ENCODE measurements around the gene TBX20.
"Not testable (repeated sequence)": the region's sequence is repeated elsewhere in the genome, so short reads cannot be mapped to it uniquely, and the experiment has no call there.

TBX20 gene

DNA sequence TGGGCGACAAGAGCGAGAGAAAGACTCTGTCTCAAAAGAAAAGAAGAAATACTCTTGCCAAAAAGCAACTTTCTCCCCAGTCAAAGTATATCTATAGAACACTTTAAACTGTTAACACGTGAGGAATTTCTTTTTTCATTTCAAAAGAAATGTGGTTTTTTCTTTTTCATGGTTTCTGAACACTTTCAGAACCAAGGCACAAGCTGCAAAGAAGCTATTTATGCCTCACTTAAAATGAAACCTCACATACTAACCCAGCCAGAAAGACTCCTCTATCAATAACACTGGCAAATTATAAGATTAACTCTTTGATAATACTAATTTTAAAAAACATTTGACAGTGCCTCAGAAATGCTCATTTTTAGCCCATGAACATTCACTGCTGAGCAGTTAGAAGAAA is 20.9 kb downstream of the TBX20 start:
- Histone ChIP-seq H3K9me3 (ENCODE audit: control insufficient read depth, insufficient read depth, low read depth, low read length) (no peaks in the 10 kb centered on the region), H3K36me3 (ENCODE audit: control insufficient read depth in 2 of 2, insufficient read depth in 1 of 2, low read length in 2 of 2) (no peaks in the 10 kb centered on the region; a peak in 1 of 3 replicates), H3K27ac (ENCODE audit: extremely low read depth, low read depth, low read length) (no peak overlapping the region), H3K4me1 (ENCODE audit: control insufficient read depth, insufficient read depth, low read length) (no peaks in the 10 kb centered on the region), H3K4me3 (ENCODE audit: low read depth, low read length) (no peak overlapping the region)
- ChIA-PET POLR2A (no interaction called here), CTCF (interaction anchor here (0.6 kb wide), 1 partner anchor 1072 kb away, joined by 3 read pairs; no protein-coding TSS in a partner anchor)
- TF ChIP-seq ZEB2 (tag by site-specific recombination; IDR thresholded peaks at IDR 0.05) (no peak), OVOL3 (tag by site-specific recombination; IDR thresholded peaks at IDR 0.05) (no peak), ZNF324 (tag by site-specific recombination; IDR thresholded peaks at IDR 0.05) (no peak), MEIS1 (CRISPR knock-in tag; IDR thresholded peaks at IDR 0.05; ENCODE audit: borderline replicate concordance) (no peak), ZNF350 (tag by site-specific recombination; IDR thresholded peaks at IDR 0.05) (no peak), RBAK (tag by site-specific recombination; IDR thresholded peaks at IDR 0.05) (no peak), ZNF19 (tag by site-specific recombination; IDR thresholded peaks at IDR 0.05; ENCODE audit: low read depth) (no peak), ZNF624 (tag by site-specific recombination; IDR thresholded peaks at IDR 0.05) (no peak), ZNF626 (tag by site-specific recombination; IDR thresholded peaks at IDR 0.05) (no peak), GLI4 (tag by site-specific recombination; IDR thresholded peaks at IDR 0.05) (no peak), ZNF596 (tag by site-specific recombination; IDR thresholded peaks at IDR 0.05) (no peak), ZNF623 (tag by site-specific recombination; IDR thresholded peaks at IDR 0.05) (no peak), OSR2 (tag by site-specific recombination; IDR thresholded peaks at IDR 0.05) (no peak), ZNF10 (tag by site-specific recombination; IDR thresholded peaks at IDR 0.05) (no peak), ZNF423 (tag by site-specific recombination; IDR thresholded peaks at IDR 0.05) (no peak), MYNN (tag by site-specific recombination; IDR thresholded peaks at IDR 0.05; ENCODE audit: borderline replicate concordance) (no peak), ZNF658 (tag by site-specific recombination; IDR thresholded peaks at IDR 0.05) (no peak)
- TF ChIP-seq, protein P1, sequence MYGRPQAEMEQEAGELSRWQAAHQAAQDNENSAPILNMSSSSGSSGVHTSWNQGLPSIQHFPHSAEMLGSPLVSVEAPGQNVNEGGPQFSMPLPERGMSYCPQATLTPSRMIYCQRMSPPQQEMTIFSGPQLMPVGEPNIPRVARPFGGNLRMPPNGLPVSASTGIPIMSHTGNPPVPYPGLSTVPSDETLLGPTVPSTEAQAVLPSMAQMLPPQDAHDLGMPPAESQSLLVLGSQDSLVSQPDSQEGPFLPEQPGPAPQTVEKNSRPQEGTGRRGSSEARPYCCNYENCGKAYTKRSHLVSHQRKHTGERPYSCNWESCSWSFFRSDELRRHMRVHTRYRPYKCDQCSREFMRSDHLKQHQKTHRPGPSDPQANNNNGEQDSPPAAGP (tag by site-specific recombination; IDR thresholded peaks at IDR 0.05) = no peak
- TF ChIP-seq, protein P2, sequence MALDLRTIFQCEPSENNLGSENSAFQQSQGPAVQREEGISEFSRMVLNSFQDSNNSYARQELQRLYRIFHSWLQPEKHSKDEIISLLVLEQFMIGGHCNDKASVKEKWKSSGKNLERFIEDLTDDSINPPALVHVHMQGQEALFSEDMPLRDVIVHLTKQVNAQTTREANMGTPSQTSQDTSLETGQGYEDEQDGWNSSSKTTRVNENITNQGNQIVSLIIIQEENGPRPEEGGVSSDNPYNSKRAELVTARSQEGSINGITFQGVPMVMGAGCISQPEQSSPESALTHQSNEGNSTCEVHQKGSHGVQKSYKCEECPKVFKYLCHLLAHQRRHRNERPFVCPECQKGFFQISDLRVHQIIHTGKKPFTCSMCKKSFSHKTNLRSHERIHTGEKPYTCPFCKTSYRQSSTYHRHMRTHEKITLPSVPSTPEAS (tag by site-specific recombination; IDR thresholded peaks at IDR 0.05) = no peak
- TF ChIP-seq, protein P3, sequence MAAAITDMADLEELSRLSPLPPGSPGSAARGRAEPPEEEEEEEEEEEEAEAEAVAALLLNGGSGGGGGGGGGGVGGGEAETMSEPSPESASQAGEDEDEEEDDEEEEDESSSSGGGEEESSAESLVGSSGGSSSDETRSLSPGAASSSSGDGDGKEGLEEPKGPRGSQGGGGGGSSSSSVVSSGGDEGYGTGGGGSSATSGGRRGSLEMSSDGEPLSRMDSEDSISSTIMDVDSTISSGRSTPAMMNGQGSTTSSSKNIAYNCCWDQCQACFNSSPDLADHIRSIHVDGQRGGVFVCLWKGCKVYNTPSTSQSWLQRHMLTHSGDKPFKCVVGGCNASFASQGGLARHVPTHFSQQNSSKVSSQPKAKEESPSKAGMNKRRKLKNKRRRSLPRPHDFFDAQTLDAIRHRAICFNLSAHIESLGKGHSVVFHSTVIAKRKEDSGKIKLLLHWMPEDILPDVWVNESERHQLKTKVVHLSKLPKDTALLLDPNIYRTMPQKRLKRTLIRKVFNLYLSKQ (tag by site-specific recombination; IDR thresholded peaks at IDR 0.05; ENCODE audit: borderline replicate concordance) = no peak

DNA sequence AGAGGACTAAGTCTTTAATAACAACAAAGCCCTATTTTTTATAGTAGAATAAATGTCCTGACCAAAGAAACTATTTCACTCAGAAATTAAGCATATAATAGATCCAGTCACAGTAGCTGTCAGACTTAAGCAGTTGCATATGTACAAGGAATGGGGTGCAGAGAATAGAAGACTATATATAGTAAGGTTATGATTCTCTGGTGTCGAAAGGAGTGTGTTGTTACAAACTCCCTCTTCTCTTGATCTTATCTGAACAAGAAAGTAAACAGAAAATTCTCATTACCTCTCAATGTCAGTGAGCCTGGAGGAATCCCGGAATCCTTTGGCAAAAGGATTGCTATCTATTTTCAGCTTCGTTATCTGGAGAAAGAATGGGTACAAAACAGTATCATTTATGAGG is 22.7 kb downstream of the TBX20 start:
- POLR2A ChIA-PET; CTCF ChIA-PET; H3K4me3 ChIP-seq (ENCODE audit: low read depth, low read length); H3K4me1 ChIP-seq (ENCODE audit: control insufficient read depth, insufficient read depth, low read length); H3K27ac ChIP-seq (ENCODE audit: extremely low read depth, low read depth, low read length); H3K9me3 ChIP-seq (ENCODE audit: control insufficient read depth, insufficient read depth, low read depth, low read length); H3K36me3 ChIP-seq (ENCODE audit: control insufficient read depth in 2 of 2, insufficient read depth in 1 of 2, low read length in 2 of 2): not testable (repeated sequence)

DNA sequence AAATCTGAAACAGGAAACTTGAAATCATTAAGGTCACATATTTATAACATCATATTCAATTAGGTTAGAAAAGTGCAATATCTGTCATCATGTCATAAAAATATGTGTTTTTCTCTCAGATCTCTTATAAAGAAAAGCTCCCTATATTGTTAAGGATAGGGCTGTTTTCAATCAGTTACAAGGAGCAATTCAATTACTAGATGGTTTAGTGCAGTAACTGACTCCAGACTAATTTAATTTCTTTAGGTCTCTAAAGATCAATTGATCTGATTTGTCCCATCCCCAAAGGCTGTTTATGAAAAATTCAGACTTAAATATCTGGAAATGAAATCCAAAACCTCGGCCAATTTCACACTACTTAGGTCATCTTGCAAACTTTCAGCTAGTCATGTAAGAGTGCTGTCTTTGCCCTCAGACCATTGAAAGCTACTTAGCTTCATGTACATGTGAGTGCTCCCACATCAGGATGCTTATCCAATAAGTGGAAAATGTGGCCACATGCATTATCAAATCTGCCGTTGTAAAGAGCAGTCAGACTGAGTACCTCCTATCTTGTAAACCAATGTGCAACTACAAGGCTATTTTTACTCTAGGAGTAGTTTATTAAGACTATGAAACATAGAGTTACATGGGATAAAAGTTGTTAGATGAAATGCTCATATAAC is 24.7 kb downstream of the TBX20 start:
- H3K9me3 ChIP-seq (ENCODE audit: control insufficient read depth, insufficient read depth, low read depth, low read length); CTCF ChIA-PET; H3K27ac ChIP-seq (ENCODE audit: extremely low read depth, low read depth, low read length); H3K36me3 ChIP-seq (ENCODE audit: control insufficient read depth in 2 of 2, insufficient read depth in 1 of 2, low read length in 2 of 2); H3K4me3 ChIP-seq (ENCODE audit: low read depth, low read length); POLR2A ChIA-PET; H3K4me1 ChIP-seq (ENCODE audit: control insufficient read depth, insufficient read depth, low read length): not testable (repeated sequence)

DNA sequence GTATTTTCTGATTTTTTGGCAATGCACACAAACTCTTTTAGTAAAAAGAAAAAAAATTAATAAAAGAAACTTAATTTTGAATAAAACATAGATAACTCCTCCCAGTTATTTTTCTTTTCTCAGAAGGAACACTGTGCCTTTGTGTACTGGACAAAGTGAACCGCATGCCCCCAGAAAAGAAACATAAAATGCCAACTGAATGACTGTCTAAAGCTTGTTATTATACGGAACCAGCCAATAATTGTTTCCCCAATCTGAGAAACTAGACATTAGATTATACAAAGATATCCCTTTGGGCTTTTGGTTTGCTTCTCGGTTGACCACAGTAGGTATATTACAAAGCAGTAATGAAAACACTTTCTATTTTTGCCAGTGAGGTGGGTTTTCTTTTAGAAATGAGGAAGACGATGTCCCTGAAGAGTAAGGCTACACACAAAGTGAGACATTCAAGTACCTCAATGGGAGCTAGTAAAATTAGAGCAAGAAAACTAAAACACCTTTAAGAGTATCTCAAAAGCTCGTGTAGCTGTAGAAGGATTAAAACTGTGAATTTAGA is 25.3 kb downstream of the TBX20 start:
- H3K9me3 ChIP-seq (ENCODE audit: control insufficient read depth, insufficient read depth, low read depth, low read length); H3K36me3 ChIP-seq (ENCODE audit: control insufficient read depth in 2 of 2, insufficient read depth in 1 of 2, low read length in 2 of 2); H3K4me3 ChIP-seq (ENCODE audit: low read depth, low read length); CTCF ChIA-PET; POLR2A ChIA-PET; H3K27ac ChIP-seq (ENCODE audit: extremely low read depth, low read depth, low read length); H3K4me1 ChIP-seq (ENCODE audit: control insufficient read depth, insufficient read depth, low read length): not testable (repeated sequence)

All from HEK293 (cell line).